MCF 10A (cell line): Measurements from ENCODE around the gene RAMP1. TPM values are rescaled to one million over a fixed set of nuclear protein-coding genes. Genes with fewer than 3 reads are reported as not detected.

ENCODE experiments used
- Bru-seq: library from RNA; stranded (reverse); fragments of 400-500 nt; gene quantifications from one replicate; lab custom pipeline; 2021; lab: Mats Ljungman, UMichigan
- BruChase-seq, 2 experiments: library from RNA; stranded (reverse); fragments of 400-500 nt; gene quantifications; one replicate each; lab custom pipeline; 2021; lab: Mats Ljungman, UMichigan
- BruUV-seq: library from RNA; stranded (reverse); fragments of 400-500 nt; replicated peaks from 2 replicates; lab custom pipeline; 2021; lab: Mats Ljungman, UMichigan
- CTCF ChIA-PET: fragments of 300-600 bp; sonication (Branson Sonifier 250); formaldehyde crosslinking; extraction: SDS; loops from one replicate; lab custom pipeline; 2021; ENCODE audit warnings: antibody characterized with exemption, inconsistent platforms; lab: Yijun Ruan, JAX
- POLR2A ChIA-PET: fragments of 300-600, 350-650 bp; sonication (Branson Sonifier 250); formaldehyde crosslinking; extraction: SDS; loops from one replicate; lab custom pipeline; 2020; ENCODE audit warnings: antibody characterized with exemption, inconsistent platforms; lab: Yijun Ruan, JAX
- DNase-seq: peaks from one replicate; pipeline ENCODE4 v3.0.0-alpha.2; 2018; ENCODE audit not compliant: unreplicated experiment
- H3K27ac Mint-ChIP-seq: one replicate; pipeline ENCODE4 v1.8.0; 2022; ENCODE audit warnings: mild to moderate bottlenecking, low read depth, mixed read lengths; ENCODE audit not compliant: unreplicated experiment
- H3K27me3 Mint-ChIP-seq: one replicate; pipeline ENCODE4 v1.8.0; 2022; ENCODE audit warnings: mixed read lengths; ENCODE audit not compliant: insufficient read depth, unreplicated experiment
- H3K36me3 Mint-ChIP-seq: one replicate; pipeline ENCODE4 v1.8.0; 2022; ENCODE audit warnings: mild to moderate bottlenecking, moderate library complexity, mixed read lengths; ENCODE audit not compliant: insufficient read depth, unreplicated experiment
- H3K4me1 Mint-ChIP-seq: one replicate; pipeline ENCODE4 v1.8.0; 2022; ENCODE audit warnings: mixed read lengths; ENCODE audit not compliant: insufficient read depth, unreplicated experiment
- H3K4me3 Mint-ChIP-seq: one replicate; pipeline ENCODE4 v1.8.0; 2022; ENCODE audit warnings: mild to moderate bottlenecking, moderate library complexity, mixed read lengths; ENCODE audit not compliant: unreplicated experiment
- H3K9me3 Mint-ChIP-seq: one replicate; pipeline ENCODE4 v1.8.0; 2022; ENCODE audit warnings: mixed read lengths; ENCODE audit not compliant: unreplicated experiment
- intact Hi-C: fragments of 100-400 bp; cut with micrococcal nuclease; formaldehyde crosslinking; loops from 2 replicates; pipeline ENCODE4 v1.14.1; 2022
- long read RNA-seq: library from polyadenylated mRNA; stranded (forward); transcript quantifications from one replicate; pipeline ENCODE4 v2.0.0, GENCODE V29; 2022
- total RNA-seq: library from RNA; stranded (reverse); gene quantifications from 2 replicates; pipeline ENCODE4 v1.2.3, GENCODE V29; 2022
- TF ChIP-seq, protein P1 (sequence below): fragments of 200-600 bp; IDR thresholded peaks from one replicate; pipeline ENCODE4 v1.8.0; 2022; ENCODE audit warnings: antibody characterized with exemption, mild to moderate bottlenecking; ENCODE audit not compliant: unreplicated experiment

RAMP1 gene
- 4.3 and 11.2 TPM in 2 replicates for total RNA-seq
- percentile 29 among the genes with signal in this experiment for Bru-seq, nascent RNA
- BruChase-seq, experiment 1, labeled RNA remaining after a 6-hour chase, result percentile 35 among the genes with signal in this experiment
- percentile 31 among the genes with signal in this experiment for BruChase-seq, experiment 2, labeled RNA remaining after a 2-hour chase
- long read RNA-seq, transcript RAMP1-201 (3 exons, 910 nt), result major isoform, 19 of 24 reads
- long read RNA-seq, partial matches to known transcripts, result 3 of 24 reads
- long read RNA-seq, other reads (novel, unspliced or antisense), result 2 of 24 reads

DNA sequence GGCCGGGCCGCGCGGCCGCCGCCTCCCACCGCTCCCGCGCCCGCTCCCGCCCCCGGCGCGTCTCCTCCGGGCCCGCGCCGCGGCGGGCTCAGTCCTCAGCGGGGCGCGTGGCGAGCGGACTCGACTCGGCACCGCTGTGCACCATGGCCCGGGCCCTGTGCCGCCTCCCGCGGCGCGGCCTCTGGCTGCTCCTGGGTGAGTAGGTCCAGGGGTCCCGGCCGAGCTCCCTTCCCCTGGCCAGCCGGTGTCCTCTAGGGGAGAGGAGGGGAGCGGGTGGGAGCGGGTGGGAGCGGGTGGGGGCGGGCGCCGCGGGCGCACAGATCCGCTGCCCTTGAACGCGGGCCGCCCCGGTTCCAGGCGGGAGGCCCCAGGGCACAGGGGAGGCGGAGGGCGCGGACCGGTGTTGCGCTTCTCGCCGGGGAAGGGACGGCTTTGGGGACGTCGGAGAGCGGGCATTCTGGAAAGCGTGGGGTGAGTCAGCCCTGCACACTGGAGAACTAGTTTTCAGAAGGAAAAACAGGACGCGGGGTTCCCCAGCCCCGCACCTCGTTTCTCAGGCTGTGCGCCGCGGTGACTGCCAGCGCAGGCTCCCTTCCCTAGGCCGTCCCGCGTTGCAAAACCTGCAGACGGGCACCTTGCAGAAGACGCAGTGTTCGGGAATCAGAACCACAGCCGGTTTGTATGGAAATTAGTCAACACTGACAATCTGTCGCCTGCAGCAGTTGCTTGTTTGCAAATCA, at the start of gene RAMP1:
Gene RAMP1, plus strand, starts transcription at position 91 of the 740 bp plus-strand sequence. Its CDS starts 53 bp downstream, at position 144.
- no peak for DNase-seq
- no peaks in the 10 kb centered on the region for H3K9me3 Mint-ChIP-seq
- H3K4me3 Mint-ChIP-seq, result peak within 1 kb of the TSS; percentile 43
- no TSS peak for BruUV-seq
- H3K4me1 Mint-ChIP-seq, result peaks cover 14% of the 10 kb centered on the region
- H3K27ac Mint-ChIP-seq, result no peak within 1 kb of the TSS
- CTCF ChIA-PET, result no interaction called here
- POLR2A ChIA-PET, result no interaction called here
- intact Hi-C loops, result loop anchor here (2.0 kb wide), 1 partner anchor 299 kb away; the partner anchor contains the start of gene ERFE
- H3K36me3 Mint-ChIP-seq, result no peaks in the 10 kb centered on the region
- no peaks in the 10 kb centered on the region for H3K27me3 Mint-ChIP-seq
- TF ChIP-seq, protein P1, sequence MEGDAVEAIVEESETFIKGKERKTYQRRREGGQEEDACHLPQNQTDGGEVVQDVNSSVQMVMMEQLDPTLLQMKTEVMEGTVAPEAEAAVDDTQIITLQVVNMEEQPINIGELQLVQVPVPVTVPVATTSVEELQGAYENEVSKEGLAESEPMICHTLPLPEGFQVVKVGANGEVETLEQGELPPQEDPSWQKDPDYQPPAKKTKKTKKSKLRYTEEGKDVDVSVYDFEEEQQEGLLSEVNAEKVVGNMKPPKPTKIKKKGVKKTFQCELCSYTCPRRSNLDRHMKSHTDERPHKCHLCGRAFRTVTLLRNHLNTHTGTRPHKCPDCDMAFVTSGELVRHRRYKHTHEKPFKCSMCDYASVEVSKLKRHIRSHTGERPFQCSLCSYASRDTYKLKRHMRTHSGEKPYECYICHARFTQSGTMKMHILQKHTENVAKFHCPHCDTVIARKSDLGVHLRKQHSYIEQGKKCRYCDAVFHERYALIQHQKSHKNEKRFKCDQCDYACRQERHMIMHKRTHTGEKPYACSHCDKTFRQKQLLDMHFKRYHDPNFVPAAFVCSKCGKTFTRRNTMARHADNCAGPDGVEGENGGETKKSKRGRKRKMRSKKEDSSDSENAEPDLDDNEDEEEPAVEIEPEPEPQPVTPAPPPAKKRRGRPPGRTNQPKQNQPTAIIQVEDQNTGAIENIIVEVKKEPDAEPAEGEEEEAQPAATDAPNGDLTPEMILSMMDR, result no peak

DNA sequence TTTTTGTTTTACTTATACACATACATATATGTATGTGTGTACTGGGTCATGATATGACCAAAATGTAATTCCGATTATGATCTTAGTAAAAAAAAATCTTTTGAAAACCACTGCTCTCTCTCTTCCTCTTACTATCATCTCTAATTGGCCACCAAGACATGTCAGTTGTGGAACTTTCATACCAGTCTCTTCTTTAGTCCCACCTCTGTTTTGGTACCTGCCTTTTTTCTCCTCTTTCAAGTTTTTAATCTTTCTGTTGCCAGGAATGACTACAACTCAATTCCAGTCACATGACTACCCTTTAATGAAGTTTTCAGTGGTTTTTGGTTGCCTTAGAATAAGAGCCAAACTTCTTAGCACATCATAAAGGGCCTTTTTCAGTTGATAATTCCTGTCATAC, 43.8 kb upstream of the RAMP1 start:
- ChIA-PET CTCF (interaction anchor here (0.9 kb wide), 1 partner anchor 39 kb away, joined by 3 read pairs; no protein-coding TSS in a partner anchor), POLR2A (no interaction called here)
- Mint-ChIP-seq H3K9me3 (no peaks in the 10 kb centered on the region), H3K27ac (no peak overlapping the region), H3K27me3 (peaks cover 16% of the 10 kb centered on the region), H3K4me1 (peaks cover 19% of the 10 kb centered on the region), H3K36me3 (no peaks in the 10 kb centered on the region), H3K4me3 (no peak overlapping the region)
- BruUV-seq, result no TSS peak
- no peak for DNase-seq
- TF ChIP-seq, protein P1, result no peak
- intact Hi-C loops, result no loop called here

DNA sequence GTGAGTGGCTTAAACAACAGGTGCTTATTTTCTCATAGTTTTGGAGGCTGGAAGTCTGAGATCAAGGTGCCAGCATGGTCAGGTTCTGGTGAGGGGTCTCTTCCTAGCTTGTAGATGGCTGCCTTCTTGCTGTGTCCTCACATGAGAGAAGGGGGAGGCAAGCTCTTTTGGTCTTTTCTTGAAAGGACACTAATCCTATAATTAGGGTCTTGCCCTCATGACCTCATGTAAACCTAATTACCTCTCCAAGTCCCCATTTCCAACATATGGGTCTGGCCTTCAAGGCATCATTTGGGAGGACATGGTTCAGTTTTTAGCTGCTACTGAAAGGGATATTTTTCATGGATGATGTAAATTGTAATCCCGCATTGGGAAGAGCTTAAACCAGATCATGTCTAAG, 42.9 kb upstream of the RAMP1 start:
- CTCF ChIA-PET, result interaction anchor here (0.8 to 1.0 kb wide), 3 partner anchors 40 to 42 kb away, joined by 3 to 5 read pairs (median 3); no protein-coding TSS in a partner anchor

More for the DNA sequence above, 42.9 kb upstream of the RAMP1 start:
- H3K4me1 Mint-ChIP-seq, result peaks cover 19% of the 10 kb centered on the region
- no peaks in the 10 kb centered on the region for H3K9me3 Mint-ChIP-seq
- no peaks in the 10 kb centered on the region for H3K36me3 Mint-ChIP-seq
- POLR2A ChIA-PET, result interaction anchor here (0.5 to 1.3 kb wide), 4 partner anchors 12 to 387 kb away, joined by 3 to 4 read pairs (median 4); no protein-coding TSS in a partner anchor
- DNase-seq, result no peak
- no peak overlapping the region for H3K4me3 Mint-ChIP-seq
- TF ChIP-seq, protein P1, result no peak
- BruUV-seq, result no TSS peak
- H3K27ac Mint-ChIP-seq, result no peak overlapping the region
- intact Hi-C loops, result no loop called here
- H3K27me3 Mint-ChIP-seq, result peaks cover 7% of the 10 kb centered on the region
